Tibial nerve (tissue), 4 donors: Measurements from ENCODE around the gene SHROOM3. TPM values are rescaled to one million over a fixed set of nuclear protein-coding genes. Genes with fewer than 3 reads are reported as not detected.

Experiments used
- DNase-seq, 2 donors: peaks; one replicate each; pipeline ENCODE4 v3.0.0-alpha.2; 2019; ENCODE audit warnings: low spot score in 2 of 2
- H3K27ac ChIP-seq, 4 donors: fragments of 200-600 bp; sonication (generic) in 3 of 4; one replicate each; pipeline ENCODE4 v1.5.1; 2017 to 2019; ENCODE audit warnings: mild to moderate bottlenecking in 1 of 4
- H3K27me3 ChIP-seq, 2 donors: fragments of 200-600 bp; sonication (generic) in 1 of 2; one replicate each; pipeline versions ENCODE4 v1.5.1 to v1.6.0; 2017 to 2019
- H3K36me3 ChIP-seq, 3 donors: fragments of 200-600 bp; sonication (generic); one replicate each; pipeline ENCODE4 v1.5.1; 2018 to 2019
- H3K4me1 ChIP-seq, 4 donors: fragments of 200-600 bp; sonication (generic) in 3 of 4; one replicate each; pipeline ENCODE4 v1.5.1; 2017 to 2019
- H3K4me3 ChIP-seq, 4 donors: fragments of 200-600 bp; sonication (generic) in 3 of 4; one replicate each; pipeline ENCODE4 v1.5.1; 2017 to 2019; ENCODE audit warnings: mild to moderate bottlenecking in 1 of 4, moderate library complexity in 1 of 4
- H3K9me3 ChIP-seq, 4 donors: fragments of 200-600 bp; sonication (generic) in 3 of 4; one replicate each; pipeline ENCODE4 v1.5.1; 2017 to 2019
- EP300 ChIP-seq, 2 donors: sonication (generic); formaldehyde crosslinking; IDR thresholded peaks; one replicate each; pipeline ENCODE4 v1.6.1; 2017; ENCODE audit warnings: antibody characterized with exemption in 2 of 2, mild to moderate bottlenecking in 1 of 2
- POLR2A ChIP-seq, 2 donors: fragments of 450-650 bp; IDR thresholded peaks; one replicate each; pipeline ENCODE4 v1.6.1; 2017; ENCODE audit warnings: antibody characterized with exemption in 2 of 2, mild to moderate bottlenecking in 2 of 2, moderate library complexity in 2 of 2
- WGBS, 2 donors: methylation state at CpG; one replicate each; pipeline ENCODE4 v1.1.5; 2018; 5-methylcytosine and 5-hydroxymethylcytosine counted together
- total RNA-seq, 4 donors: library from RNA; depleted of rRNA; stranded (reverse); fragments of >200 nt; gene quantifications; one replicate each; pipeline ENCODE4 v1.1.0, GENCODE V29; 2016
- TF ChIP-seq, protein P1 (sequence below), 5 experiments: fragments of 200-600 bp in 3 of 5; fragments of 450-650 bp in 2 of 5; sonication (generic) in 3 of 5; IDR thresholded peaks; one replicate each; pipeline ENCODE4 v1.5.1; 2016 to 2019; ENCODE audit warnings: antibody characterized with exemption in 5 of 5, mild to moderate bottlenecking in 3 of 5, moderate library complexity in 2 of 5

SHROOM3 gene
- total RNA-seq, 4 donors from 2014 or later: 28.0 to 49.8 (median 37.9) TPM

DNA sequence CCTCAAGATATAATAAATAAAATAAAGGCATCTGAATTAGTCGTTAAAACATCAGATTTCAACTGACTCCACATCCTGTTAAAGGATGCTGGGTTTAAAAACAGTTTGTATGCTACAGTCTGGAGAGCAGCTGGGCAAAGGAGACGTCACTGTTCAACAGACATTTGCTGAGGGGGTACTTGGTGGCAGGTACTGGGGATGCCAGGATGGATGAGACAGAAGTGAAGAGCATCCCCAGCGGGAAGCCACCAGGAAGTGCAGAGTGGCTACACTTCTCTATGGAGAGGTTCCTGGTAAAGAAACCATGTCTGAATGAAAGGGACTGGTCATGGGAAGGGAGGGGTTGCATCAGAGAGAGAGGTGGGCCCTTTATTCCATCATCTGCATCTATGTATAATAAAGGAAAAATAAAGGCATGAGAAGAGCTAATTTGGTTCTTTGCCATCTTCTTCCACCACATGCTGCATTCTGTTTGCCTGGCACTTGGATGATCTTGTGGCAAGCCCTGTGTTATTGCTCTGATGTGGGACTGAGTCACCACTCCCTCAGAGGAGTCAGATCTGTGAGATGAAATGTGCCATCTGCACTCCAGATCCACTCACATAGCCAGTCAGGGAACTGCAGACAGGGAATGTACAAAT is 318.0 kb downstream of the SHROOM3 start:
- H3K36me3 ChIP-seq: no peaks in the 10 kb centered on the region
- no peaks in the 10 kb centered on the region for H3K27me3 ChIP-seq
- WGBS, 2 donors: 37 to 47% methylated on average over 3 of the region's 3 CpGs
- H3K4me3 ChIP-seq: no peak overlapping the region
- H3K9me3 ChIP-seq: no peaks in the 10 kb centered on the region
- TF ChIP-seq POLR2A (IDR thresholded peaks at IDR 0.05) (no peak), EP300 (IDR thresholded peaks at IDR 0.05) (no peak)
- TF ChIP-seq, protein P1, sequence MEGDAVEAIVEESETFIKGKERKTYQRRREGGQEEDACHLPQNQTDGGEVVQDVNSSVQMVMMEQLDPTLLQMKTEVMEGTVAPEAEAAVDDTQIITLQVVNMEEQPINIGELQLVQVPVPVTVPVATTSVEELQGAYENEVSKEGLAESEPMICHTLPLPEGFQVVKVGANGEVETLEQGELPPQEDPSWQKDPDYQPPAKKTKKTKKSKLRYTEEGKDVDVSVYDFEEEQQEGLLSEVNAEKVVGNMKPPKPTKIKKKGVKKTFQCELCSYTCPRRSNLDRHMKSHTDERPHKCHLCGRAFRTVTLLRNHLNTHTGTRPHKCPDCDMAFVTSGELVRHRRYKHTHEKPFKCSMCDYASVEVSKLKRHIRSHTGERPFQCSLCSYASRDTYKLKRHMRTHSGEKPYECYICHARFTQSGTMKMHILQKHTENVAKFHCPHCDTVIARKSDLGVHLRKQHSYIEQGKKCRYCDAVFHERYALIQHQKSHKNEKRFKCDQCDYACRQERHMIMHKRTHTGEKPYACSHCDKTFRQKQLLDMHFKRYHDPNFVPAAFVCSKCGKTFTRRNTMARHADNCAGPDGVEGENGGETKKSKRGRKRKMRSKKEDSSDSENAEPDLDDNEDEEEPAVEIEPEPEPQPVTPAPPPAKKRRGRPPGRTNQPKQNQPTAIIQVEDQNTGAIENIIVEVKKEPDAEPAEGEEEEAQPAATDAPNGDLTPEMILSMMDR (IDR thresholded peaks at IDR 0.05): no peak
- H3K4me1 ChIP-seq: peaks cover 0 to 38% (median 10%) of the 10 kb centered on the region in 4 donors
- no peak for DNase-seq
- H3K27ac ChIP-seq: peak overlapping the region in 3 of 4 donors; percentile 23 to 81 (median 69)

DNA sequence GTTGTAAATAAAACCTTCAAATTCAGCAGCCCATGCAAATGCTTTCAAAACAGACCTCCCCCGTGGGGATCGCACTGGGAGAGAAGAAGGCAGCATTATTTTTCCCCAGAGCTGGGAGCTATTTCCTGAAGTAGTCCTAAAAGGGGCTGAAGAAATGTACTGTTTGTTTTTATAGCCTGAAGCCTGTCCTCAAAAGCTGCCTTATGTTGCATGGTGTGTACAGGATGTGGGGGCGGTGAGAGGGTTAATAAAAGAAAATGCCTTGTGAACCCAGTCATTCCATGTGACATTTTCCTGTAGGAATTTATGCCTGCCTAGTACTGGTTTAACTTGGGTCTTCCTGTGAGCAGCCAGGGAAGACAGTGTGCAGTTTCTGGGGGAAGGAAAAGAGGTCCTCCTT is 318.8 kb downstream of the SHROOM3 start:
- 10 to 23% methylated on average over 3 of the region's 3 CpGs for WGBS, 2 donors
- peak overlapping the region in 3 of 4 donors; percentile 7 to 81 (median 69) for H3K27ac ChIP-seq
- no peak overlapping the region for H3K4me3 ChIP-seq

DNA sequence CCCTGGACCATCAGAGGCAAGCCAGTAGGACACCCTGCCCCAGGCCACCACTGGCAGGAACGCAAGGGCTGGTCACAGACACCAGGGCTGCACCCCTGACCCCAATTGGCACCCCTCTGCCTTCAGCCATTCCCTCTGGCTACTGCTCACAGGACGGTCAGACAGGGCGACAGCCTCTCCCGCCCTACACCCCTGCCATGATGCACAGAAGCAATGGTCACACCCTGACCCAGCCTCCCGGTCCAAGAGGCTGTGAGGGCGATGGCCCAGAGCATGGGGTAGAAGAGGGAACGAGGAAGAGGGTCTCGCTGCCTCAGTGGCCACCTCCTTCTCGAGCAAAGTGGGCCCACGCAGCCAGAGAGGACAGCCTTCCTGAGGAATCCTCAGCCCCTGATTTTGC is 319.4 kb downstream of the SHROOM3 start:
- Histone ChIP-seq H3K36me3 (no peaks in the 10 kb centered on the region), H3K4me1 (peaks cover 0 to 48% (median 12%) of the 10 kb centered on the region in 4 donors), H3K27ac (peak overlapping the region in 3 of 4 donors; percentile 7 to 81 (median 69)), H3K27me3 (no peaks in the 10 kb centered on the region), H3K9me3 (no peaks in the 10 kb centered on the region), H3K4me3 (no peak overlapping the region)
- DNase-seq: no peak
- WGBS, 2 donors: 80% methylated on average over 10 of the region's 10 CpGs
- TF ChIP-seq EP300 (IDR thresholded peaks at IDR 0.05) (no peak), POLR2A (IDR thresholded peaks at IDR 0.05) (no peak)
- TF ChIP-seq, protein P1 (IDR thresholded peaks at IDR 0.05): no peak

More for the DNA sequence above, 318.8 kb downstream of the SHROOM3 start:
- Histone ChIP-seq H3K4me1 (peaks cover 0 to 45% (median 12%) of the 10 kb centered on the region in 4 donors), H3K36me3 (no peaks in the 10 kb centered on the region), H3K27me3 (no peaks in the 10 kb centered on the region), H3K9me3 (no peaks in the 10 kb centered on the region)
- TF ChIP-seq POLR2A (IDR thresholded peaks at IDR 0.05) (no peak), EP300 (IDR thresholded peaks at IDR 0.05) (no peak)
- TF ChIP-seq, protein P1 (IDR thresholded peaks at IDR 0.05): no peak
- DNase-seq: no peak

DNA sequence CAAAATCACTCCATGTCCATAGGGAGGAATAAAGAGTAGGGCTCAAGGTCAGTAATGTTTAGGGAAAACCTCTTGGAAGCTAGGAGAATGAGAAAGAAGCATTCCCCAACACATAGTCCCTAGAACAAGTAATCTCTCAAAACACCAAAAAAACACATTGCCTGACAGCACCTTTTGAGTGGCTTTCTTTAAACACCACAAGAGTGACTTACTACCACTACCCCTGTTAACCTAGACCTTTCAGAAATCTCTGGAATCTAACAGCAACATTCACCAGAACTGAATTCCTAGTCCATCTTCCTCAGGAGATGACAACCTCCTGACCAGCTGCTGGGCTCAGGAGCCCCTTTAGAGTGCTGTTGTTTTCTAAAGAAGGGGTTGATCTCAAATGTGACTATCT is 320.7 kb downstream of the SHROOM3 start:
- H3K9me3 ChIP-seq: no peaks in the 10 kb centered on the region
- H3K27me3 ChIP-seq: no peaks in the 10 kb centered on the region
- H3K4me3 ChIP-seq: no peak overlapping the region
- H3K27ac ChIP-seq: peak overlapping the region in 1 of 4 donors; percentile 29
- TF ChIP-seq POLR2A (IDR thresholded peaks at IDR 0.05) (no peak), EP300 (IDR thresholded peaks at IDR 0.05) (no peak)
- TF ChIP-seq, protein P1 (IDR thresholded peaks at IDR 0.05): no peak
- peaks cover 0 to 8% (median 0%) of the 10 kb centered on the region in 3 donors for H3K36me3 ChIP-seq
- H3K4me1 ChIP-seq: peaks cover 0 to 45% (median 12%) of the 10 kb centered on the region in 4 donors
- no peak for DNase-seq

DNA sequence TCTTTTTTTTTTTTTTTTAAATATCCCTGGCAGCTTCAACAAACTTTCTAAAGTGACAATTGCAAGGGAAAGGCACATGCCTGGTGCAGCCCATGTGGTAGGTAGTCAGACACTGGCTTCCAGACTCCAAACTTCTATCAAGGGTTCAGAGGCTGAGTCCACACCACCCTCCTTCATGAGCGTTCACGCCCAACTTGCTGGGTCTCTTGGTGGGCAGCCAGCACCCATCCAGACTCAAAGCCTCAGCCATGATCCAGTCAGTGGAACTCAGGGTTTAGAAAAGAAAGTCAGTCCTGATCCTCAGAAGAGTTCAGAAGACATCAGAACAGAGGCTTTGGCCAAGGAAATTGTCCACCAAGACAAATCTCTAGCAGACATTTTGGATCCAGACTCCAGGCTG is 321.4 kb downstream of the SHROOM3 start:
- Histone ChIP-seq H3K9me3 (no peaks in the 10 kb centered on the region), H3K27me3 (no peaks in the 10 kb centered on the region), H3K36me3 (peaks cover 0 to 15% (median 0%) of the 10 kb centered on the region in 3 donors), H3K4me1 (peaks cover 0 to 43% (median 12%) of the 10 kb centered on the region in 4 donors), H3K4me3 (no peak overlapping the region), H3K27ac (peak overlapping the region in 1 of 4 donors; percentile 39)
- 86 to 91% methylated on average over 2 of the region's 2 CpGs for WGBS, 2 donors
- TF ChIP-seq, protein P1 (IDR thresholded peaks at IDR 0.05): no peak
- no peak for TF ChIP-seq POLR2A (IDR thresholded peaks at IDR 0.05)
- TF ChIP-seq EP300 (IDR thresholded peaks at IDR 0.05): no peak
- no peak for DNase-seq
